Fibroblast of skin of right biceps (primary cell): Measurements from ENCODE around the gene COL18A1.

Experiments
- DNase-seq: peaks from one replicate; pipeline ENCODE4 v3.0.0-alpha.2; 2013

Gene COL18A1

GRCh38 chr21:45403133-45403824, 1.7 kb upstream of the COL18A1 start:
- no peak for DNase-seq

- no peak for DNase-seq
Measured at GRCh38 chr21:45403825-45404729, 888 bp upstream of the COL18A1 start.

- no peak for DNase-seq
Measured at GRCh38 chr21:45405271-45405818, 380 bp downstream of the COL18A1 start.

- no peak for DNase-seq
Measured at GRCh38 chr21:45405819-45406762, 1.1 kb downstream of the COL18A1 start.

- DNase-seq, result no peak
Measured at GRCh38 chr21:45406801-45407628, 2.0 kb downstream of the COL18A1 start.

- DNase-seq, result no peak
Measured at GRCh38 chr21:45407629-45408247, 2.8 kb downstream of the COL18A1 start.

GRCh38 chr21:45408271-45408791, 3.4 kb downstream of the COL18A1 start:
- no peak for DNase-seq

- no peak for DNase-seq
Measured at GRCh38 chr21:45408801-45409261, 3.9 kb downstream of the COL18A1 start.

- DNase-seq, result peak; percentile 30
Measured at GRCh38 chr21:45409466-45410150, 4.6 kb downstream of the COL18A1 start.

- DNase-seq, result no peak
Measured at GRCh38 chr21:45410151-45410864, 5.3 kb downstream of the COL18A1 start.

GRCh38 chr21:45410865-45411809, 6.2 kb downstream of the COL18A1 start:
- DNase-seq, result no peak

GRCh38 chr21:45411810-45412206, 6.8 kb downstream of the COL18A1 start:
- DNase-seq, result no peak

- DNase-seq, result no peak
Measured at GRCh38 chr21:45412491-45412890, 7.5 kb downstream of the COL18A1 start.

GRCh38 chr21:45412909-45413611, 8.1 kb downstream of the COL18A1 start:
- DNase-seq, result no peak

- DNase-seq, result no peak
Measured at GRCh38 chr21:45413922-45414321, 9.0 kb downstream of the COL18A1 start.

GRCh38 chr21:45414396-45415187, 9.6 kb downstream of the COL18A1 start:
- DNase-seq, result no peak
